Activated T-cell treated with anti-CD3 and anti-CD28 coated beads, Interleukin-2, amount 50 U/mL, for 4 hours (primary cell): ENCODE measurements around the gene RAPGEF2. TPM values are rescaled to one million over a fixed set of nuclear protein-coding genes. Genes with fewer than 3 reads are reported as not detected.

ENCODE experiments used
- ATAC-seq, 2 donors: fragments of 200-7000 bp; cut with Tn5 transposase; one replicate each; pipeline ENCODE4 v1.10.0; 2021
- DNase-seq: peaks from one replicate; pipeline ENCODE4 v3.0.0-alpha.2; 2020
- H3K27me3 Mint-ChIP-seq: one replicate; pipeline ENCODE4 v1.8.0; 2021; ENCODE audit warnings: low read depth, mixed read lengths
- H3K36me3 Mint-ChIP-seq: one replicate; pipeline ENCODE4 v1.8.0; 2022; ENCODE audit warnings: mixed read lengths; ENCODE audit not compliant: insufficient read depth
- H3K4me1 Mint-ChIP-seq: one replicate; pipeline ENCODE4 v1.8.0; 2021; ENCODE audit warnings: low read depth, mixed read lengths
- H3K4me3 Mint-ChIP-seq: one replicate; pipeline ENCODE4 v1.8.0; 2021; ENCODE audit warnings: mild to moderate bottlenecking, moderate library complexity, mixed read lengths
- H3K9me3 Mint-ChIP-seq: one replicate; pipeline ENCODE4 v1.8.0; 2021; ENCODE audit warnings: mixed read lengths
- total RNA-seq, 3 donors: library from RNA; stranded (reverse); gene quantifications; one replicate each; pipeline ENCODE4 v1.2.1, GENCODE V29; 2021

Gene RAPGEF2
- total RNA-seq, 3 donors from 2014 or later: 47.8 to 50.0 (median 49.3) TPM

DNA sequence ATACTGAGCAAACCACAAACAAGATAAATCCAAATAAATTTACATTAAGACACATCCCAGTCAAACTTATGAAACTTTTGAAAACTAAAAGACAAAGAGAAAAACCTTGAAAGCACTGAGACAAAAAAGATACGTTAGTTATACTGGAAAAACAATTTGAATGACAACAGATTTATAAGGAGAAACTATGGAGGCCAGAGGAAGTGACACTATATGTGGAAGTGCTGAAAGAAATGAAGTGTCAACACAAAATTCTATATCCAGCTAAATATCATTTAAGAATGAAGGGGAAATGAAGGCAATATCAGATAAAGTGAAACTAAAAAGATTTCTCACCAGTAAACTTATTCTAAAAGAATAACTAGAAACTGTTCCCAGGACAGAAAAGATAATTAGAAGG is 283.7 kb downstream of the RAPGEF2 start:
- Mint-ChIP-seq H3K4me3 (no peak overlapping the region), H3K27me3 (peaks cover 8% of the 10 kb centered on the region), H3K4me1 (peaks cover 2% of the 10 kb centered on the region), H3K36me3 (no peaks in the 10 kb centered on the region), H3K9me3 (peaks cover 8% of the 10 kb centered on the region)
- DNase-seq: no peak
- no peak for ATAC-seq

DNA sequence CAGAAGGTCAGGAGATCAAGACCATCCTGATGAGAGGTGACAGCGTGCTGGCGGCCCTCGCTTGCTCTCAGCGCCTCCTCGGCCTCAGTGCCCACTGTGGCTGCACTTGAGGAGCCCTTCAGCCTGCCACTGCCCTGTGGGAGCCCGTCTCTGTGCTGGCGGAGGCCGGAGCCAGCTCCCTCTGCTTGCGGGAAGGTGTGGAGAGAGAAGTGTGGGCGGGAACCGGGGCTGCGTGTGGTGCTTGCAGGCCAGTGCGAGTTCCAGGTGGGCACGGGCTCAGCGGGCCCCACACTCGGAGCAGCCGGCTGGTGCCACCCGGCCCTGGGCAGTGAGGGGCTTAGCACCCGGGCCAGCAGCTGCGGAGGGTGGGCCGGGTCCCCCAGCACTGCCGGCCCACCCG is 286.9 kb downstream of the RAPGEF2 start:
- ATAC-seq: no peak

DNA sequence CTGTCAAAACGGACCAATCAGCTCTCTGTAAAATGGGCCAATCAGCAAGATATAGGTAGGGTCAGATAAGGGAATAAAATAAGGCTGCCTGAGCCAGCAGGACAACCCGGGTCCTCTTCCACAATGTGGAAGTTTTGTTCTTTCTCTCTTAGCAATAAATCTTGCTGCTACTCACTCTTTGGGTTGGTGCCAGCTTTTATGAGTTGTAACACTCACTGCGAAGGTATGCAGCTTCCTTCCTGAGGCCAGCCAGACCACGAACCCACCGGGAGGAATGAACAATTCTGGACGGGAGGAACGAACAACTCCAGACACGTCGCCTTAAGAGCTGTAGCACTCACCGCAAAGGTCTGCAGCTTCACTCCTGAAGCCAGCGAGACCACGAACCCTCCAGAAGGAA is 287.8 kb downstream of the RAPGEF2 start:
- H3K4me1 Mint-ChIP-seq: peaks cover 2% of the 10 kb centered on the region
- no peaks in the 10 kb centered on the region for H3K36me3 Mint-ChIP-seq
- ATAC-seq (no peak), DNase-seq (no peak)
- no peak overlapping the region for H3K4me3 Mint-ChIP-seq
- peaks cover 4% of the 10 kb centered on the region for H3K27me3 Mint-ChIP-seq
- H3K9me3 Mint-ChIP-seq: peaks cover 8% of the 10 kb centered on the region

More for the DNA sequence above, 286.9 kb downstream of the RAPGEF2 start:
- H3K9me3 Mint-ChIP-seq: peaks cover 8% of the 10 kb centered on the region
- no peaks in the 10 kb centered on the region for H3K36me3 Mint-ChIP-seq
- DNase-seq: no peak
- H3K4me3 Mint-ChIP-seq: no peak overlapping the region
- H3K4me1 Mint-ChIP-seq: peaks cover 2% of the 10 kb centered on the region
- peaks cover 4% of the 10 kb centered on the region for H3K27me3 Mint-ChIP-seq

DNA sequence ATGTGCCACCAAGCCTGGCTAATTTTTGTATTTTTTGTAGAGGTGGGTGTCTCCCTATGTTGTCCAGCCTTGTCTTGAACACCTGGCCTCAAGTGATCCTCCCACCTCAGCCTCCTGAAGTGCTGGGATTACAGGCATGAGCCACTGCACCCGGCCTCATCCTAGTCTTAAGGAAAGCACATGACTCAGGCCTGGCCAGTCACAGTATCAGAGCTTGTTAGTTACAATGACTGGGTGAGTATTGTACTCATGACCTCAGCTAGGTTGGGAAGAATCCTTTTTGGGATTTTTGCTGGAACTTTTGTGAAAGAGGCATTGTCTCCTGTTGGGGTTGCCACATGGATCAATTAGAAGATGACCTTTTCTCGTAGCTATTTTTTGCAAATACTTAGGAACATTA is 292.8 kb downstream of the RAPGEF2 start:
- H3K36me3 Mint-ChIP-seq: no peaks in the 10 kb centered on the region
- DNase-seq (no peak), ATAC-seq (no peak)
- H3K4me1 Mint-ChIP-seq: peaks cover 1% of the 10 kb centered on the region
- H3K4me3 Mint-ChIP-seq: no peak overlapping the region
- H3K27me3 Mint-ChIP-seq: peaks cover 5% of the 10 kb centered on the region
- H3K9me3 Mint-ChIP-seq: no peaks in the 10 kb centered on the region

DNA sequence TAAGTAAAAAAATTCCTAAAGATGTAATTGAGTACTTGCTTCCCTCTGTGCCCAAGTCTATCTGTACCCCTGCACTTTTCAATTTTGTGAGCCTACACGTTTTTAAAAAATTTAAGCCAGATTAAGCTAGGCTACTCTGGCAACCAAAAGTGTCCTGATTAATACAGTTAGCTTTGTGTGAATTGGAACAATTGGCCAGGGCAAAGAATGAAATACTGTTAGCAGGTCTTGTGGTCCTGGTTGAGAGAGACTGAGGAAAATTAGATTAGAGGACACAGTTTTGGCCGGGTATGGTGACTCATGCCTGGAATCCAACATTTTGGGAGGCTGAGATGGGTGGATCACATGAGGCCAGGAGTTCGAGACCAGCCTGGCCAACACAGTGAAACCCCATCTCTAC is 293.3 kb downstream of the RAPGEF2 start:
- H3K4me3 Mint-ChIP-seq: no peak overlapping the region
- H3K9me3 Mint-ChIP-seq: no peaks in the 10 kb centered on the region
- no peaks in the 10 kb centered on the region for H3K36me3 Mint-ChIP-seq
- peaks cover 7% of the 10 kb centered on the region for H3K27me3 Mint-ChIP-seq
- DNase-seq (no peak), ATAC-seq (no peak)
- H3K4me1 Mint-ChIP-seq: no peaks in the 10 kb centered on the region

DNA sequence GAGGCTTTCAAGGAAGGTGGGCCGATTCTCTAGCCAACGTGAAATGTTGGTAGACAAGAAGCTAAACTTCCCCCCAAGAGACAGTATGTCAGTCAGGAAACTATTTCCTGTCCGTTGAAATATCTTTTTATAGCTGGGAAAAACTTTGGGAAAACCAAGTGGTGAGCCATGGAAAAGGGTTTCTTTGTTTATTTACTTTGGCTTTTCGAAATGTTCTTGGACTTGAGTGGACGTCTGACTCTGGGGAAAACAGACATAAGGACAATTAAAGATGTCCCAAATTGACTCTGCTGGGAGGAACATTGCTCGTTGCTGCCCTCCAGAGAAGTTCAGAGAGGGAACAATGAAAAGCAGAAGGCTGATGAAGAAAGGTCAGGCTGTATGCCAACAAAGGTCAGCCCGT is 295.4 kb downstream of the RAPGEF2 start:
- no peaks in the 10 kb centered on the region for H3K4me1 Mint-ChIP-seq
- no peaks in the 10 kb centered on the region for H3K36me3 Mint-ChIP-seq
- no peaks in the 10 kb centered on the region for H3K9me3 Mint-ChIP-seq
- no peak overlapping the region for H3K4me3 Mint-ChIP-seq
- peaks cover 10% of the 10 kb centered on the region for H3K27me3 Mint-ChIP-seq
- DNase-seq (no peak), ATAC-seq (no peak)

DNA sequence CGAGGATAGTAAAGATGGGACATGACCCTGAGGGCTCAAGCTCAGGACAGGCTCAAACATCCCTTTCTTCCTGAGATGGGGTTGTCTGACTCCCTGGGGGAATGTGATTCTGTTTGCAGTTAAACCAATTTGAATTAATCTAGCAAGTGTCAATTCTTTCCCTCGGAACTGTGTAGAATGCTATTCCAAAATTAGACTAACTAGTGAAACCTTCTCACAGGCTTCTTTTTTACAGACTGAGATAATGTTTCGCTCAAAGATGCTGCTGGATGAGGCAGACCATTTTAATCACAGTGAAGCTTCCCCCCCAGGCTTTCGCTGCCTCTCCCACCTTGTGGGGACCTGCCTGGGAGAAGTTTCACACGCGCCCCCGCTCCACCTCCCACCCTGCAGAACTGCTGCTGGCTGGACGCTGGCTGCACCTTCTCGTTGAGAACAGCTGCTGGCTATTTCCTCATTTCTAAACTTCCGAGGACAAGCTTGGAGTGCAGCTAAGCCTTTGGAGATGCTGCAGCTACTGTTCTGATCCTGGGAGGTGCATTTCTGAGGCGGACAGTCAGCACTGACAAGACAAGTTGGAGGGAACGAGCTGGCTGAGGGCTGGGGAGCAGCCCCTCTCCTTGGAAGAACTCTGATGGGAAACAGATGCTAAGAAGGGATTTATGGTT is 297.8 kb downstream of the RAPGEF2 start:
- Mint-ChIP-seq H3K36me3 (no peaks in the 10 kb centered on the region), H3K9me3 (no peaks in the 10 kb centered on the region), H3K4me1 (no peaks in the 10 kb centered on the region), H3K4me3 (no peak overlapping the region), H3K27me3 (peaks cover 10% of the 10 kb centered on the region)
- DNase-seq (no peak), ATAC-seq (no peak)

DNA sequence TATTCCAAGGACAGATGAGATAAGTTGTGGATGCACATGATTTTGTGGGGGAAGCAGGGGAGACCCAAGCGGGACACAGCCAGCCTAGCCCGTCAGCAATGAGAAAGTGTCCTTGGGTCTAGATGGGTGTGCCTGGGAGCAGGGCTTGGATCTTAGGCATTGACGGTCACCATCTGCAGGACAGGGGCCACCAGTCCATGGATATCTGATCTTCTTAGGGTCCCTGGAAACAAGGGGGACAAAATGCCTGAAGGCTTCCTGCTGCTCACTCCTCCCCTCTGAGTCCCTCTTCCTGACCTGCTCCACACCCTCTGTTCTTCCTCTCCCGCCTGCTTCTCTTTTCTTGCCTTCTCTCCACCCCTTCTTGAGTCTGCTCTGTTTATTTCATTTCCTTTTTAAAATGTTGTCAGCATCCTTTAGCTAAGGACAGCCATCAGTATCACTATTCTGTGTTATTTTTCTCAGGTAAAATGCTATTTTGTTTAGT is 298.4 kb downstream of the RAPGEF2 start:
- Mint-ChIP-seq H3K36me3 (no peaks in the 10 kb centered on the region), H3K9me3 (no peaks in the 10 kb centered on the region), H3K4me1 (no peaks in the 10 kb centered on the region), H3K4me3 (no peak overlapping the region), H3K27me3 (peaks cover 10% of the 10 kb centered on the region)
- DNase-seq (no peak), ATAC-seq (no peak)

DNA sequence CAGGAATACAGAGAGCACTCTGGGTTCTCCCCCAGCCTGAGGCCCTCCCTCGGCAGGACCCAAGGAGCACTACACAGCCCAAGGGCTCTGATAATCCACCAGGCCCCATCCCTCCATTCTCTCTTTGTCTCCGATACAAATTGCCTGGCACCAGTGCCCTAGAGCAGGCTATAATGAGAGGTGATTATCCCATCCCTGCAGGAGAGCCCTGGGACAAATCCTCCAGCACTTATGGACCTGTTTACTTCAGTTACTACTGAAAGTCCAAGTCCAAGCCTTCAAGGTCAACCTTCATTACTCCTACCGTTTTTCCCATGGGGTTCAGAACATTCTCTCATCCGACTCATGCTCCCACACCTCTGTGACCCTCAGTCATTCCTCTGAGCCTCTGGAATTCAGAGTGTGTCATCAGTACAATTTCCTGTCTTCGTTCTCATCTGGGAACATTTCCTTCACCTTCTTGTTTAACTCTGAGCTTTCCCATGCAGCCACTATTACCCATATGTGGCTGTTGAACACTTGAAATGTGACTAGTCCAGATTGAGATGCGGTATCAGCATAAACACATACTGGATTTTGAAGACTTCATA is 299.0 kb downstream of the RAPGEF2 start:
- H3K9me3 Mint-ChIP-seq: no peaks in the 10 kb centered on the region
- no peaks in the 10 kb centered on the region for H3K4me1 Mint-ChIP-seq
- ATAC-seq (no peak), DNase-seq (no peak)
- H3K4me3 Mint-ChIP-seq: no peak overlapping the region
- H3K27me3 Mint-ChIP-seq: peaks cover 10% of the 10 kb centered on the region
- no peaks in the 10 kb centered on the region for H3K36me3 Mint-ChIP-seq
